Right lobe of liver (tissue), 6 donors: ENCODE data around the gene NF1. TPM values are rescaled to one million over a fixed set of nuclear protein-coding genes. Genes with fewer than 3 reads are reported as not detected.

ENCODE experiments used
- ATAC-seq, 4 donors: fragments of 200-7000 bp; cut with Tn5 transposase; one replicate each; pipeline ENCODE4 v1.9.1; 2020; ENCODE audit warnings: mild to moderate bottlenecking in 4 of 4, moderate library complexity in 4 of 4
- DNase-seq, 3 donors: peaks; one replicate each; pipeline ENCODE4 v3.0.0-alpha.2; 2020
- H3K27ac ChIP-seq, 3 donors: fragments of 200-600 bp; one replicate each; pipeline ENCODE4 v1.8.0; 2022
- H3K27me3 ChIP-seq, 2 donors: fragments of 200-600 bp; one replicate each; pipeline ENCODE4 v1.8.0; 2022
- H3K36me3 ChIP-seq, 4 donors: fragments of 200-600 bp; sonication (generic) in 1 of 4; one replicate each; pipeline versions ENCODE4 v1.5.1 to v1.8.0; 2017 to 2022; ENCODE audit warnings: control low read depth in 1 of 4
- H3K4me1 ChIP-seq, 4 donors: fragments of 200-600 bp; sonication (generic) in 1 of 4; one replicate each; pipeline versions ENCODE4 v1.5.1 to v1.8.0; 2017 to 2022; ENCODE audit warnings: control low read depth in 1 of 4
- H3K4me3 ChIP-seq, 3 donors: fragments of 200-600 bp; one replicate each; pipeline ENCODE4 v1.8.0; 2022
- H3K9me3 ChIP-seq, 4 donors: fragments of 200-600 bp; sonication (generic) in 1 of 4; one replicate each; pipeline versions ENCODE4 v1.5.1 to v1.8.0; 2017 to 2022; ENCODE audit warnings: control low read depth in 1 of 4
- CTCF ChIP-seq, 4 donors: fragments of 200-600 bp in 3 of 4; fragments of 450-650 bp in 1 of 4; IDR thresholded peaks; one replicate each; pipeline versions ENCODE4 v1.5.1 to v1.8.0; 2016 to 2022; ENCODE audit warnings: antibody characterized with exemption in 4 of 4, mild to moderate bottlenecking in 2 of 4
- POLR2A ChIP-seq: fragments of 450-650 bp; IDR thresholded peaks from one replicate; pipeline ENCODE4 v1.6.1; 2017; ENCODE audit warnings: antibody characterized with exemption, mild to moderate bottlenecking
- WGBS: methylation state at CpG from one replicate; pipeline ENCODE4 v1.1.6; 2018; ENCODE audit warnings: low coverage, low lambda C conversion rate; ENCODE audit not compliant: insufficient coverage; ENCODE audit errors: missing lambda C conversion rate; 5-methylcytosine and 5-hydroxymethylcytosine counted together
- intact Hi-C, 2 donors: fragments of 100-400 bp; cut with DNase I; formaldehyde crosslinking; loops; one replicate each; pipeline versions ENCODE4 v1.11.2 to v1.14.1; 2022
- total RNA-seq, 6 experiments: library from RNA; depleted of rRNA in 2 of 6; stranded (reverse); fragments of >200 nt in 2 of 6; fragmentation: NEBNext Ultra II Directional in 3 of 6; extraction: Animal tissue kit (Norgen Biotek cat#: 25700) in 3 of 6; gene quantifications; one replicate each; pipeline versions ENCODE4 v1.1.0 to v1.2.4, GENCODE V29; 2016 to 2023
- donor health status: DM: no; HTN: yes; CAD: no.
- donor health status: DM: no; HTN: no; CAD: no.
- donor health status: DM: no; HTN: no; CAD: no.
- donor health status: DM: no; HTN: yes; CAD: no.
- donor health status: DM: no; HTN: yes; CAD: no.

Gene NF1
- total RNA-seq, 6 experiments from 2014 or later, result 26.6 to 35.3 (median 30.0) TPM

- intact Hi-C loops, result no loop called here
- no peak for ATAC-seq
- TF ChIP-seq POLR2A (no peak), CTCF (IDR thresholded peaks at IDR 0.05) (no peak)
- no peaks in the 10 kb centered on the region for H3K4me1 ChIP-seq
- DNase-seq, result no peak
- no peak overlapping the region for H3K27ac ChIP-seq
- 87% methylated on average over 2 of the region's 4 CpGs for WGBS
- no peak overlapping the region for H3K4me3 ChIP-seq
- H3K27me3 ChIP-seq, result no peaks in the 10 kb centered on the region
- H3K9me3 ChIP-seq, result no peaks in the 10 kb centered on the region
- peaks cover 0 to 20% (median 9%) of the 10 kb centered on the region in 4 donors for H3K36me3 ChIP-seq
Measured at GRCh38 chr17:31241116-31241515, 146.3 kb downstream of the NF1 start.

- Histone ChIP-seq H3K4me3 (no peak overlapping the region), H3K27ac (no peak overlapping the region), H3K9me3 (no peaks in the 10 kb centered on the region), H3K27me3 (no peaks in the 10 kb centered on the region), H3K4me1 (no peaks in the 10 kb centered on the region), H3K36me3 (no peaks in the 10 kb centered on the region)
- DNase-seq, result no peak
- TF ChIP-seq POLR2A (no peak), CTCF (IDR thresholded peaks at IDR 0.05) (no peak)
- intact Hi-C loops, result no loop called here
- WGBS, result 92% methylated on average over 5 of the region's 5 CpGs
- no peak for ATAC-seq
Measured at GRCh38 chr17:31248986-31249834, 154.4 kb downstream of the NF1 start.

- WGBS, result 80% methylated on average over 4 of the region's 4 CpGs
- H3K9me3 ChIP-seq, result no peaks in the 10 kb centered on the region
- TF ChIP-seq CTCF (IDR thresholded peaks at IDR 0.05), result no peak
- no peak for TF ChIP-seq POLR2A
- H3K27me3 ChIP-seq, result no peaks in the 10 kb centered on the region
- no peak overlapping the region for H3K27ac ChIP-seq
- H3K4me3 ChIP-seq, result no peak overlapping the region
- H3K4me1 ChIP-seq, result no peaks in the 10 kb centered on the region
- no peak for ATAC-seq
- no peak for DNase-seq
- no peaks in the 10 kb centered on the region for H3K36me3 ChIP-seq
- intact Hi-C loops, result no loop called here
Measured at GRCh38 chr17:31249835-31250141, 155.0 kb downstream of the NF1 start.

- ATAC-seq (no peak), DNase-seq (no peak)
- 81% methylated on average over 1 of the region's 1 CpG for WGBS
- H3K27ac ChIP-seq, result no peak overlapping the region
- TF ChIP-seq POLR2A, result no peak
- TF ChIP-seq CTCF (IDR thresholded peaks at IDR 0.05), result no peak
- no peaks in the 10 kb centered on the region for H3K4me1 ChIP-seq
- no peaks in the 10 kb centered on the region for H3K36me3 ChIP-seq
- H3K27me3 ChIP-seq, result no peaks in the 10 kb centered on the region
- H3K9me3 ChIP-seq, result no peaks in the 10 kb centered on the region
- H3K4me3 ChIP-seq, result no peak overlapping the region
- intact Hi-C loops, result no loop called here
Measured at GRCh38 chr17:31250229-31250628, 155.5 kb downstream of the NF1 start.
